Measurements from ENCODE around the gene SIN3A.

SIN3A gene

DNA sequence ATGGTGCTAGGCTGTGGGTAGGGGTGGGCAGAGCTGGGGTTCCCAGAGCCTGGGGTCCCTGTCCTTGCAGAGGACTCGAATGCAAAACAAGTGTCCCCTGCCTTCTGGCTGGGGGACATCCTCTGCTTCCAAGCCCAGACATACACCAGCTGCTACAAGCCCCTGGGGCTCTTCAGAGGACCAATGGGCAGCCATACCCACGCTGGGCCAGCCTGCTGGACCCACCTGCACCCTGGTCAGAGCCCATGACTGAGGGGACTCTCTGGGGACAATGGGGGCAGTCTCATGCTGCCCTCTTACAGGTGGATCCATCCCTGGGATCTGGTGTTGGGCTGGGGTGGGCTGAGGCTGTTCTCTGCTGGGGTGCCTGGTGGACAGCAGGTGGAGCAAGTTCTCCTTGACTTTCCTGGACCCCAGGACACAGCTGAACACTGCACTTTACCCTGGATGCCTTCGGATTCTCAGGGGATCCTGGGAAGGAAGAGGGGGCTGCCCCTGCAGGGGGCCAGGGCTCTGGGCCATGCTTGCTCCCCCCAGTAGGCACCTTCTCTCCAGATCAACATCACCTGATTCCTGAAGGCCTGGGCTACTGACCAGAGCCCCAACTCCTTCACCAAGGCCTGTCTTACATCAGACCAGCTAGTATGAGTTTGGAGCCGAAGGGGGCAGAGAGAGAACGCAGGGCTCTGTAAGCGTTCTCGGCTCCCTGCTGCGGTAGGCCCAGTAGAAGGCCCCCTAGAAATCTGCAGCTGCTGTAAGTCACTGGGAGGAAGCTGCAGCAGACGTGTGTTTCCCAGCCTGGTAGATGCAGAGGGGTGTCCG lies 122.8 kb downstream of the SIN3A start:
- no peaks in the 10 kb centered on the region for H3K4me1 ChIP-seq (ENCODE audit: control insufficient read depth in 1 of 2, insufficient read depth in 2 of 2, low read length in 2 of 2)

GRCh38 chr15:75327491-75327890 lies 124.0 kb downstream of the SIN3A start:
- Histone ChIP-seq H3K4me3 (ENCODE audit: low read depth in 1 of 2, low read length in 2 of 2) (no peak overlapping the region), H3K27ac (ENCODE audit: low read length) (no peak overlapping the region), H3K36me3 (ENCODE audit: control insufficient read depth in 1 of 2, insufficient read depth in 2 of 2, low read length in 2 of 2) (no peaks in the 10 kb centered on the region), H3K9me3 (ENCODE audit: control insufficient read depth in 1 of 2, low read length in 2 of 2) (no peaks in the 10 kb centered on the region), H3K27me3 (ENCODE audit: low read depth, low read length) (no peaks in the 10 kb centered on the region), H3K4me1 (ENCODE audit: control insufficient read depth in 1 of 2, insufficient read depth in 2 of 2, low read length in 2 of 2) (no peaks in the 10 kb centered on the region)

More for the DNA sequence above, 122.8 kb downstream of the SIN3A start:
- no peaks in the 10 kb centered on the region for H3K27me3 ChIP-seq (ENCODE audit: low read depth, low read length)
- no peaks in the 10 kb centered on the region for H3K9me3 ChIP-seq (ENCODE audit: control insufficient read depth in 1 of 2, low read length in 2 of 2)
- no peak overlapping the region for H3K4me3 ChIP-seq (ENCODE audit: low read depth in 1 of 2, low read length in 2 of 2)
- H3K27ac ChIP-seq (ENCODE audit: low read length): no peak overlapping the region
- no peaks in the 10 kb centered on the region for H3K36me3 ChIP-seq (ENCODE audit: control insufficient read depth in 1 of 2, insufficient read depth in 2 of 2, low read length in 2 of 2)

DNA sequence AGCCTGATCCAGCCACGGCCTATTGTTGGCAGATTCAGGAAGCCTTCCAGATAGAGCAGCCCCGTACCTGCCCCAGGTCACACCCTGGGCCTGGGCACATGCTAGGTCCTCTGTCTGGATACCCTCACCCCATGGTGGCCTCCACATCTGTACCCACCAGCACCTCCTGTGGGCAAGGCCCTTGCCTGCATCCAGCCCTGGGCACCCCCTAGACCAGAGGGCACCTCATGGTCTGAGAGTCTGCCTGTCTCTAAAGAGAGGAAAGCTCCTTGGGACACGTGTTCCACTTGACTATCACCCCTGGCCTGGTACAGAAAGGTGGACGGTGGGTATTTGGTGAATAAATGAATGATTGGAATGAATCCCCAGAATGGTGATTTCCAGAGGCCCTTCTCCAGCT lies 124.5 kb downstream of the SIN3A start:
- Histone ChIP-seq H3K4me1 (ENCODE audit: control insufficient read depth in 1 of 2, insufficient read depth in 2 of 2, low read length in 2 of 2) (no peaks in the 10 kb centered on the region), H3K27me3 (ENCODE audit: low read depth, low read length) (no peaks in the 10 kb centered on the region), H3K27ac (ENCODE audit: low read length) (no peak overlapping the region), H3K9me3 (ENCODE audit: control insufficient read depth in 1 of 2, low read length in 2 of 2) (no peaks in the 10 kb centered on the region), H3K4me3 (ENCODE audit: low read depth in 1 of 2, low read length in 2 of 2) (no peak overlapping the region), H3K36me3 (ENCODE audit: control insufficient read depth in 1 of 2, insufficient read depth in 2 of 2, low read length in 2 of 2) (no peaks in the 10 kb centered on the region)

DNA sequence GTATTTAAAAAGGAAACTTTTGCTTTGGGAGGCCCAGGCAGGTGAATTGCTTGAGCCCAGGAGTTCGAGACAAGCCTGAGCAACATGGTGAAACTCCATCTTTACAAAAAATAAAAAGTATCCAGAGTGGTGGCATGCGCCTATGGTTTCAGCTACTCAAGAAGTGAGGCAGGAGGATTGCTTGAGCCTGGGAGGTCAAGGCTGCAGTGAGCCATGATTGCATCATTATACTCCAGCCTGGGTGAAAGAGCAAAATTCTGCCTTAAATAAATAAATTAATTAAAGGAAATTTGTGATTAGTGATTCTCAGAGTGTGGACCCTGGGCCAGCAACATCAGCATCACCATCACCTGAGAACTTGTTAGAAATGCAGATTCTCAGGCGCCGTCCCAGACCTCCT lies 125.6 kb downstream of the SIN3A start:
- no peaks in the 10 kb centered on the region for H3K9me3 ChIP-seq (ENCODE audit: control insufficient read depth in 1 of 2, low read length in 2 of 2)
- H3K27me3 ChIP-seq (ENCODE audit: low read depth, low read length): no peaks in the 10 kb centered on the region
- H3K27ac ChIP-seq (ENCODE audit: low read length): no peak overlapping the region
- H3K4me3 ChIP-seq (ENCODE audit: low read depth in 1 of 2, low read length in 2 of 2): no peak overlapping the region
- no peaks in the 10 kb centered on the region for H3K36me3 ChIP-seq (ENCODE audit: control insufficient read depth in 1 of 2, insufficient read depth in 2 of 2, low read length in 2 of 2)
- no peaks in the 10 kb centered on the region for H3K4me1 ChIP-seq (ENCODE audit: control insufficient read depth in 1 of 2, insufficient read depth in 2 of 2, low read length in 2 of 2)

- Histone ChIP-seq H3K4me1 (ENCODE audit: control insufficient read depth in 1 of 2, insufficient read depth in 2 of 2, low read length in 2 of 2) (no peaks in the 10 kb centered on the region), H3K9me3 (ENCODE audit: control insufficient read depth in 1 of 2, low read length in 2 of 2) (no peaks in the 10 kb centered on the region), H3K36me3 (ENCODE audit: control insufficient read depth in 1 of 2, insufficient read depth in 2 of 2, low read length in 2 of 2) (no peaks in the 10 kb centered on the region), H3K4me3 (ENCODE audit: low read depth in 1 of 2, low read length in 2 of 2) (no peak overlapping the region), H3K27ac (ENCODE audit: low read length) (no peak overlapping the region), H3K27me3 (ENCODE audit: low read depth, low read length) (no peaks in the 10 kb centered on the region)
Observed at GRCh38 chr15:75321711-75322110, 129.8 kb downstream of the SIN3A start.
